ENCODE results near the gene SHROOM2.
A peak's percentile ranks its signal among the peaks of the same experiment; 100 is the strongest.
"Not testable (repeated sequence)": the region's sequence is repeated elsewhere in the genome, so short reads cannot be mapped to it uniquely, and the experiment has no call there.

SHROOM2 gene

GRCh38 chrX:9785254-9785943 is 830 bp upstream of the SHROOM2 start:
- no peak for DNase-seq (ENCODE audit: low spot score)

DNA sequence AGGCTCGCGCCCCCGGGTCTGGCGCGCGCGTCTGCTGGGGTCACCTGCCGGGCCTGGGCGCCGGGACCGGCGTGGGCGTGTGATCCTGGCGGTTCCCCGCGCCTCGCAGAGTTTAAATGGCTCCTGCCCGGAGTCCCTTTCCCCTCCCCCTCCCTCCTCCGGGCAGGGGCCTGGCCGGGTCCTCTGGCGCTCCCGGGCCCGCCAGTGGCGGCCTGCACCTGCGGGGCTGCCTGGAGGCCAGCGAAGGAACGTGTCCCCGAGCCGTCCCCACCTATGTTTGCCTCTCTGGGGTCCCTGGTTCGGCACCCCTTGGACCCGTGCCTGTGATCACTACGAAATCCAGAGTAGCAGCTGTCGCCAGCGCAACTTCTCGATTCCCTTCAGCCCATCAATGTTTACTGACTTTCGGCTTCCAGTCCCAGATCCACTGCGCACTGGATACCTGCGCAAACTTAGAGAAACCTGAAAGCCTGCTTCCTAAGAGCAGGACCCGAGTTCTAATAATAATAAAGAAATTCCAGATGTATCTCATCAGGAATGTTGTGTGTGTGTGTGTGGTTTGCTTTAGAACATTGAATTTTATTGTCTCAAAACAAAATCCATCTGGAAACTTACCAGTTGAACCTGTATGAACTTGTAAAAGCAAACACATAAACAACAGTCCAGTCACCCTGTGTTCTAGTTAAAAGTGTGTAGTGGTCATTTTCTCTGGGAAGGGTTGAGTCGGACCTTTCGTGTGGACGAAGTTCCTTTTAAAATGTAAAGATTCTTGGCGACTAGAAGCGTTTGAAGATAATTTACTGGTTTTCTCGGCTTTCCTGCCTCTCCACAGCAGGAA is 788 bp downstream of the SHROOM2 start:
- DNase-seq (ENCODE audit: low spot score) = no peak

DNA sequence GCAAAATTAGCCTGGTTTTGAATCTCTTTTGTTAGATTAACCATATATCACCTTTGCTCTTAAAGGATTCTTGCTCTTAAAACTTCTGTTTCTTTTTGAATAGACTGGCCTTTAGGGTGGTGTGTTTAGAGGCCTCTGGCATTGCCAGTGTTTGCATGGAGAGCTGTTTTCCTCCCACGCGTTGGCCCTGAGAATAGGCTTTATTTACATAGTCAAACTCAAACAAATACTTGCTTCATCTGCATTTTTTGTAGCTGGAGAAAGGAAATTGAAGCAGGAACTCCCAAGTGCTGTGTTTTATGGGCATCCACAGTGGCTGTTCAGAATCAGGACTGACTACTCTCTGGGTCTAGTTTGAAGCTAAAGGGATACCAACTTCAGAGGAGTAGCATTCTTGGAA is 2.7 kb downstream of the SHROOM2 start:
- no peak for DNase-seq (ENCODE audit: low spot score)

- no peak for DNase-seq (ENCODE audit: low spot score)
Observed at GRCh38 chrX:9789555-9789954, 3.3 kb downstream of the SHROOM2 start.

DNA sequence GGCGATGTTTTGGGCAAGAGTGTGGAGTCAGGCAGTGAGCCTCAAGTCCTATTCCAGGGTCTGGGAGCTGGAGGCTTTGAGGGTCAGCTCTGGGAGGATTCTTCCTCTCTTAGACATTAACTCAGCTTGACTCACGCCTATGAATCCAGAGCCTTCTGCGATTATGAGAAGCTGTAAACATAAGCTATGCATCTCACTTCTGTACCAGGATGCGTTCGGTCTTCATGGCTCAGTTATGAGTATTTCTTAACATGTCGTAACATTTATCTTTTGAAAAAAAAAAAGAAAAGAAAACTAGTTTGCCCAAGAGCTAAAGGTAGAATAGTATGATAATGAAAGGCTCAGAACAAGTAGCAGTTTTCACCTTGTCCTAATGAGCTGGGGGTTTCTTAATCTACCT is 4.6 kb downstream of the SHROOM2 start:
- no peak for DNase-seq (ENCODE audit: low spot score)

GRCh38 chrX:9794495-9794894 is 8.3 kb downstream of the SHROOM2 start:
- no peak for DNase-seq (ENCODE audit: low spot score)

DNA sequence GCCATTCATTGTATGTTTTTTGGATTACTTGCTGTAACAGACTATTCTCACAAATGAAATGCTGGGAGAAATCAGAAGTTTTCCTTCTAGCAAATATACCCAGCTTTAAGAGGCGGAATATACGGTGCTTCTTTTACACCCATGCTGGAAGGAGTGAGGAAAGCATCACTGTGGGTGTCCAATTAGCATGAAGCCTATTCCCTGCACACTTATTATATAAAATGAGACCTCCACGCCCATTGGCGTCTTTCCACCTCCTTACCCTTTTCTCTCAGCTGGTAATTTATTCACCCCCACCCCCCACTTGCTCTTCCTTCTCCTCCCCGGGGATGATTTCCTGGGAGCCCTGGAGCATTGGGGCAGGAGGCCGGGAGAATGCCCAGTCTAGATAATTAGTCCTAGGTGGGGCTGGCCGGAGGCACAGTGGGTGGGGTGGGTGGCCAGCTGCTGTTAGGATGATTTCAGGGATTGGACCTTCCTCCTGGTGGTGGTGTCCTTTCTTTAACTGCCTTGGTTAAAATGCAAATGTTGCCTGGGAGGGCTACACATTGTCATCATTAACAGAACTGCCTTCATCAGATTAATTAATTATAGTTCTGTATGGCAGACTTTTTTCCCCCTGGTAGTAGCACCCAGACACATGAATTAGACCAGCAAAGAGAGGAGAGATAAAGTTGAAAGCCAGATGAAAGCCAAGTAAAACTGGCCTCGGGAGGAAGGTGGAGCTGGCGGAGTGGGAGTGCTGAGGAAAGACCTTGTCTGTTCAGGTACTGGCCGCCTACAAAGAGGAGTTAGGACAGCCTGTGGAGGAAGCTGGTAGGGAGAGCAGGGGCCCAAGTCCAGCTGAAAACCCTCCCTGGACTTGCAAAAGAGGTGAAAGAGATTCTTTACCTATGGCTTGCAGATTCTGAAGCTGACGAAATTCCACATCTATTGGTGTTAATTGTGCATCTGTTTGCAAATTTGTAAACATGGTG is 11.4 kb downstream of the SHROOM2 start:
- no peak for DNase-seq (ENCODE audit: low spot score)

- no peak for DNase-seq (ENCODE audit: low spot score)
Observed at GRCh38 chrX:9802737-9803136, 16.5 kb downstream of the SHROOM2 start.

GRCh38 chrX:9804444-9804843 is 18.2 kb downstream of the SHROOM2 start:
- DNase-seq (ENCODE audit: low spot score) = no peak

- DNase-seq (ENCODE audit: low spot score) = no peak
Observed at GRCh38 chrX:9805956-9806355, 19.7 kb downstream of the SHROOM2 start.

DNA sequence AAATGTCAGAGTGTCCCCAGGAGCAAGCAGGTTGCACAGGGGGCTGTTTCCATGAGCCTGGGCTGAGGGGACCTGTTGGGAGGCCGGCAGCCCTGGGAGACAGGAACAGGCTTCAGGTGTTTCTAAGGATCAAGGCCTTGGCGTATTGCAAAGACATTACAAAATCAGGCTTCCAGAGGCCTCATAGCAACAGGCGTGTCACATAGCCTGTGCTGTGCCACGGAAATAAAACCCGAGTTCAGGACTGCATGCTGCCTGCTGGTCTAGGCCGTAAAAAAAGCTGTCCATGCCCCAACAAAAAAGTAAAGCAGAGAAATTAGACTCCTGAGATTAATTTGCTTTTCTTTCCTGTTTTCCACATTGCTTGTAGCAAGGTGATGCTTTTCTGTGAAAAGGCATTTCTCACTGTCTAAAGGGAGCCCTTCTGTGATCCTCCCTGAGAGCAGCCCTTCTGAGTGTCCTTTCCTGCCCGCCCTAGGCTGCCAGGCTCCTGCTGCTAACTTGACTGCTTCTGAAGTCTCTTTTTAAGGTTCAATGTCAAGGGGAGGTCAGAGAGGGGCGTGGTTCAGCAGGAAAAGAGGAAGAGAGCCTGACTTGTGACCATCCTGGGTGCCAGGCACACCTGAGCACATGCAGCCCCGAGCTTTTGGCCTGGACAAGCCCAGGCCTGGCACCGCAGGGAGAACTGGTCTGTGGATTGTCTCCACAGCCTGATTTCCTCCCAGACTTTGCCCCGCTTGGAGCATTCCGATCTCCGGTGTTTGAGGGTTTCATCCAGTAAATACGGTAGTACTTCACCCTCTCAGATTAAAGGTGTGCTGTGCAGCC is 21.3 kb downstream of the SHROOM2 start:
- DNase-seq (ENCODE audit: low spot score) = no peak

- DNase-seq (ENCODE audit: low spot score) = not testable (repeated sequence)
Observed at GRCh38 chrX:9809876-9810275, 23.6 kb downstream of the SHROOM2 start.

GRCh38 chrX:9811086-9811485 is 24.9 kb downstream of the SHROOM2 start:
- DNase-seq (ENCODE audit: low spot score) = not testable (repeated sequence)

- no peak for DNase-seq (ENCODE audit: low spot score)
Observed at GRCh38 chrX:9816084-9816700, 30.0 kb downstream of the SHROOM2 start.

DNA sequence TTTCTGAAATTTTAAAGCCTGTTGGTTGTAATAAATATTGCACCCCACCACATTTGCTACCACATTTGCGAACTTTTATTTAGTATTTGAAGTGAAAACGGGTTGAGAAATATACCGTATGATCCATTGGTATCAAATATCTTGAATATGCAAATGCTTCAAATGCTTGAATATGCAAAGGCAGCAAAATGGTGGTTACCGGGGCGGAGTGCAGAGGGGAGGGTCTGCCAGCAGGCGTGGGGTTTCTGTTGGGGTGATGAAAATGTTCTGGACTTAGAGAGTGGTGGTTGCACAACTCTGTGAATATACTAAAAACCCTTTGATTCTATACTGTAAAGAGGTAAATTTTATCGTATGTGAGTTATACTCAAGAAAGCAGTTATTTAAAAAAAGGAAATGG is 35.3 kb downstream of the SHROOM2 start:
- DNase-seq (ENCODE audit: low spot score) = no peak

DNA sequence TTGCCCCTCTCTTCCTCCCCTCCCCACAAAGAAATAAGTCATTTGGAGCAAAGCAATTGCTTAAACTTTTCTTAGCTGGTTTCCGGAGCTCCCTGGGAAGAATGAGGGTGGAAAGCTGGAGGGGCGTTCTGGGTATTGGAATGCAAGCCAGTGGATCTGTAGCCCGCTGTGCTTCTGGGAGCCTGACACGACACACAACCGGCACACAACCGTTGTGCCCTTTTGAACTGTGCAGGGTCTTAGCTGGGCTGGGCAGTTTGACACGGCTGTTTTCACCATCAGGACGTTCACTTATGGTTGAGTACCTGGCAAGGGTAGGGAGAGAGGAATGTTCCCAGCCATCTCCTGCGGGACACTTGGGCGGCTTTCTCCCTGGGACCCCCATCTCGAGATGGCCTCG is 38.3 kb downstream of the SHROOM2 start:
- no peak for DNase-seq (ENCODE audit: low spot score)

DNA sequence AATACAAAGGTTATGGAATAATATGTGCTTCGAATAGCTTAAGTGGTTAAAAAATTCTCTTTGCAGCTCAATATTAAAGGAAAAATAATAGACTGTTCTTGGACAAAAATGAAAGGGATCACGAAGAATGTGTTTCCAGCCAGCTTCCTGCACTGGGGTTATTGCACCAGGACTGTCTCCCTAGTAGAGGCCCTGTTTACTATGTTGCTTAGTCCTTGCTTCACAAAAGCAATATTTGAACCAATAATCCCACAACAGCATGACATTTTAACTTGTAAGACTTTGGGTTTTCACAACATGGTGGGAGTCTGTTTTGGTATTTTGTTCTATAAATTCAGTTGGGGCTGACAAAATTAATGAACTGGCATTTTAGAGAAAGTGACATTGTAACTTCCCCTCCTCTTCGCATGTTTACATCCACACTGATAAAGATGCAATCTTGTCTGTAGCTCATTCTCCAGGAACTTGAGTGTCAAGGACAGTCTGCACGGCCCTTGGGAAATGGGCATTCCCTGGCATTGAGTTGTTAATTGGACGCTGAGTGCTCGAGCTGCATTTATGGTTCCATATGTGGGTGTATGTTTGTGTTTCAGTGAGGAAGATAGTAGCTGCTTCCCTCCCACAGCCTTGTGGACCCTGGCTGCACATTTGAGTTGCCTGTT is 39.0 kb downstream of the SHROOM2 start:
- no peak for DNase-seq (ENCODE audit: low spot score)

DNA sequence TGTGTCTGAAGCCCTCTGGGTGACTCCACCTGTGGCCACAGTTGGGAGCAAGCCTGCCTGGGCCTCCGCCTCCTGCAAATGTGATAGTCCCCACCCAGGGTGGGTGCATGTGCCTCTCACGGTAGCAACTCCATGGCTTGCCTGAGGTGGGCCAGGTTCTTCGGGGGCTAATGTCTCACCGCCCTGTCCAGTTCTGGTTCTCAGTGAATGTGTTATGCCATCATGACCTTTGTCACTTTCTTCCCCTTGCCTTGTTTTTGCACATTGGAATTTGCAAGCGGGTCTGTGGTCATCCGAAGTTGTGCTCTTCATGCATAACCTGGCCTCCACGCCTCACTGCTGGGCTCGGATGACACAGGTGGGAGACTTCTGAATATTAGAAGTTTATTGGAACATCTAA is 39.7 kb downstream of the SHROOM2 start:
- no peak for DNase-seq (ENCODE audit: low spot score)

DNA sequence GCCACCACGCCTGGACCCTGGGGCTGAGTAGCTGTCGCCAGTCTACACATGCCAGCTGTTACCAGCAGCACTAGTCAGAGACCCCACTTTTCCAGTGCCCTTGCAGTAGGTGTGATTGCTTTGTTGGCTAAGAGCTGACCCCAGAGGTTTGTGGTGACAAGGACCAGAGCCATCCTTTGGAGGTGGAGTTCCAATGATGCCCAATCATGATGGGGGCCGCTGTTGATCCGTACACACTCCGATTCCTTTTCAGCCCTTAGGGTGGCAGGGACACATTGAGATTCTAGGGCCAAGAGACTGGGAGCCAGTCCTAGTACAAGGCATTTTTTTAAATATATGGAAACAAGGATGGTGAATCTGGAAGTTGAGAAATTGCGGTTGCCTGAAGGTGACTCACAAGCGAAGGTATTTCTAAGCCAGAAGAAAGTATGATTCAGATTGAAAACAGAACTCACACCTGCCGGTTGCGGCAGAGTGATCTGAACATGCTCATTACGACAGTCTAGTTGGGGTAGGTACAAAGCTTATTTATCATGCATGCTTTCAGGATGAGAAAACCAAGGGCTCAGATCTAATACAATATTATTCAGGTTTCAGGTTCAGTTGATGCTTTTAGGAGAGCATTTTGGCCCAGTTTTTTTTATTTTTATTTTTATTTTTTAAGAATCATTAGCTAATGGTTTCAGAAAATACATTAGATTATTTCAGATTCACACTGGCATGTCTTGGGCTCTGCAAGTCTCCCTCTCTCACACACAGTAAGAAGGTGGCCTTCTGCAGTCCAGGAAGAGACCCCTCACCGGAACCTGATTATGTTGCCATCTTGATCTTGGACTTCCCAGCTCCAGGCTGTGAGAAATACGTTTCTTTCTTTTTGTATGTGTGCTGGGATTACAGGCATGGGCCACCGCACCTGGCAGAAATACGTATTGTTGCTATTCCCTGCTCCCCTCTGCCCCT is 43.4 kb downstream of the SHROOM2 start:
- DNase-seq (ENCODE audit: low spot score) = peak; percentile 42
